ENCODE data around the gene PRKCH. TPM values are rescaled to one million over a fixed set of nuclear protein-coding genes. Genes with fewer than 3 reads are reported as not detected.

Gene PRKCH
- polyA plus RNA-seq, 3 donors, result 3.6 to 6.2 (median 5.4) TPM

GRCh38 chr14:61398221-61398620, 76.8 kb downstream of the PRKCH start:
- TF ChIP-seq CTCF (IDR thresholded peaks at IDR 0.05), result no peak
- no peaks in the 10 kb centered on the region for H3K27me3 ChIP-seq (ENCODE audit: control insufficient read depth in 2 of 2, insufficient read depth in 2 of 2, low read length in 2 of 2)
- no peaks in the 10 kb centered on the region for H3K9me3 Mint-ChIP-seq

GRCh38 chr14:61399365-61399764, 78.0 kb downstream of the PRKCH start:
- Mint-ChIP-seq H3K4me1 (peaks cover 5% of the 10 kb centered on the region), H3K9me3 (no peaks in the 10 kb centered on the region), H3K27ac (no peak overlapping the region), H3K27me3 (ENCODE audit: low read depth in 3 of 3) (peaks cover 0 to 4% (median 0%) of the 10 kb centered on the region in 3 donors), H3K4me3 (no peak overlapping the region), H3K36me3 (peaks cover 9 to 10% of the 10 kb centered on the region in 2 donors)
- Histone ChIP-seq H2AFZ (ENCODE audit: insufficient read depth, low read depth, low read length, poor library complexity, severe bottlenecking) (no peak overlapping the region), H3K27ac (ENCODE audit: low read depth in 1 of 2, low read length in 2 of 2) (no peak overlapping the region), H3K4me2 (replicated peaks; ENCODE audit: extremely low read depth, low read length, poor library complexity, severe bottlenecking) (no peak overlapping the region), H3K4me1 (ENCODE audit: control insufficient read depth in 1 of 2, insufficient read depth in 2 of 2, low read length in 2 of 2) (no peaks in the 10 kb centered on the region), H3K4me3 (replicated peaks in 1 of 3; ENCODE audit: low read depth in 2 of 3, low read length in 3 of 3) (no peak overlapping the region), H3K36me3 (replicated peaks in 1 of 2; ENCODE audit: control insufficient read depth in 1 of 2, insufficient read depth in 2 of 2, low read length in 2 of 2) (no peaks in the 10 kb centered on the region), H3K27me3 (ENCODE audit: control insufficient read depth in 2 of 2, insufficient read depth in 2 of 2, low read length in 2 of 2) (no peaks in the 10 kb centered on the region), H4K20me1 (ENCODE audit: insufficient read depth, low read length) (no peaks in the 10 kb centered on the region), H3K9me3 (replicated peaks in 1 of 2; ENCODE audit: control insufficient read depth in 1 of 2, insufficient read depth in 1 of 2, low read length in 2 of 2) (no peaks in the 10 kb centered on the region), H3K9ac (ENCODE audit: insufficient read depth, low read length, poor library complexity, severe bottlenecking) (no peak overlapping the region), H3K79me2 (ENCODE audit: insufficient read depth, low read length) (no peaks in the 10 kb centered on the region)
- WGBS (ENCODE audit: insufficient coverage), result no CpG with 5 or more reads among the region's 2 CpGs
- no peak for DNase-seq
- intact Hi-C loops (cut with micrococcal nuclease), result no loop called here
- no peak for TF ChIP-seq CTCF (IDR thresholded peaks at IDR 0.05)

More at GRCh38 chr14:61398221-61398620, 76.8 kb downstream of the PRKCH start:
- DNase-seq, result no peak
- Histone ChIP-seq H3K27ac (ENCODE audit: low read depth in 1 of 2, low read length in 2 of 2) (no peak overlapping the region), H3K4me1 (ENCODE audit: control insufficient read depth in 1 of 2, insufficient read depth in 2 of 2, low read length in 2 of 2) (no peaks in the 10 kb centered on the region), H2AFZ (ENCODE audit: insufficient read depth, low read depth, low read length, poor library complexity, severe bottlenecking) (no peak overlapping the region), H3K9me3 (replicated peaks in 1 of 2; ENCODE audit: control insufficient read depth in 1 of 2, insufficient read depth in 1 of 2, low read length in 2 of 2) (no peaks in the 10 kb centered on the region), H3K36me3 (replicated peaks in 1 of 2; ENCODE audit: control insufficient read depth in 1 of 2, insufficient read depth in 2 of 2, low read length in 2 of 2) (no peaks in the 10 kb centered on the region), H3K9ac (ENCODE audit: insufficient read depth, low read length, poor library complexity, severe bottlenecking) (no peak overlapping the region), H3K4me2 (replicated peaks; ENCODE audit: extremely low read depth, low read length, poor library complexity, severe bottlenecking) (no peak overlapping the region), H3K4me3 (replicated peaks in 1 of 3; ENCODE audit: low read depth in 2 of 3, low read length in 3 of 3) (no peak overlapping the region), H4K20me1 (ENCODE audit: insufficient read depth, low read length) (no peaks in the 10 kb centered on the region), H3K79me2 (ENCODE audit: insufficient read depth, low read length) (no peaks in the 10 kb centered on the region)
- Mint-ChIP-seq H3K4me1 (peaks cover 5% of the 10 kb centered on the region), H3K36me3 (peaks cover 9 to 16% of the 10 kb centered on the region in 2 donors), H3K27ac (no peak overlapping the region), H3K4me3 (no peak overlapping the region), H3K27me3 (ENCODE audit: low read depth in 3 of 3) (peaks cover 0 to 4% (median 0%) of the 10 kb centered on the region in 3 donors)
- WGBS (ENCODE audit: insufficient coverage), result 100% methylated on average over 1 of the region's 2 CpGs
- intact Hi-C loops (cut with micrococcal nuclease), result no loop called here

All from CD14-positive monocyte (primary cell).